ENCODE results near the gene OVAAL. TPM values are rescaled to one million over a fixed set of nuclear protein-coding genes. Genes with fewer than 3 reads are reported as not detected.

The OVAAL gene
- total RNA-seq = not detected
- long read RNA-seq, donor 1 = 0 reads
- long read RNA-seq, donor 2 = 0 reads

DNA sequence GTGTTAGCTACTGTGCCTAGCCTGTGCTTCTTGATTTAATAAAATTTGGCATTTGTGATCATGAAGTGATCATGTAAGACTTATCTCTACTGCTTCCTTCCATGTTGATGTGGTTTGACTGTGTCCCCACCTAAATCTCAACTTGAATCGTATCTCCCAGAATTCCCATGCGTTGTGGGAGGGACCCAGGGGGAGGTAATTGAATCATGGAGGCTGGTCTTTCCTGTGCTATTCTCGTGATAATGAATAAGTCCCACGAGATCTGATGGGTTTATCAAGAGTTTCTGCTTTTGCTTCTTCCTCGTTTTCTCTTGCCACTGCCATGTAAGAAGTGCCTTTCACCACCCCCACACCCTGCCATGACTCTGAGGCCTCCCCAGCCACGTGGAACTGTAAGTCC lies at the start of gene OVAAL:
TSS of gene OVAAL (plus strand) at position 301 of the 400 bp plus-strand sequence.
- intact Hi-C loops (cut with DNase I) = loop anchor here in 1 of 2 donors (10.0 kb wide), 1 partner anchor 46 kb away; no protein-coding TSS in a partner anchor
- DNase-seq (ENCODE audit: low spot score) = no peak

DNA sequence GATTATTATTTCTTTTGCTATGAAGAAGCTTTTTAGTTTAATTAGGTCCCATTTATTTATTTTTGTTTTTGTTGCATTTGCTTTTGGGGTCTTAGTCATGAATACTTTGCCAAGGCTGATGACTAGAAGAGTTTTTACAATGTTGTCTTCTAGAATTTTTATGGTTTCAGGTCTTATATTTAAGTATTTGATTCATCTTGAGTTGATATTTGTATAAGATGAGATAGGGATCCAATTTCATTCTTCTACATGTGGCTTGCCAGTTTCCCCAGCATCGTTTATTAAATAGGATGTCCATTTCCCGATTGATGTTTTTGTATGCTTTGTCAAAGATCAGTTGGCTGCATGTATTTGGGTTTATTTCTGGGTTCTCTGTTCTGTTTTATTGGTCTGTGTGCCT lies 47.9 kb upstream of the OVAAL start:
- DNase-seq (ENCODE audit: low spot score) = no peak
- intact Hi-C loops (cut with DNase I) = loop anchor here in 1 of 2 donors (10.0 kb wide), 1 partner anchor 654 kb away; no protein-coding TSS in a partner anchor

DNA sequence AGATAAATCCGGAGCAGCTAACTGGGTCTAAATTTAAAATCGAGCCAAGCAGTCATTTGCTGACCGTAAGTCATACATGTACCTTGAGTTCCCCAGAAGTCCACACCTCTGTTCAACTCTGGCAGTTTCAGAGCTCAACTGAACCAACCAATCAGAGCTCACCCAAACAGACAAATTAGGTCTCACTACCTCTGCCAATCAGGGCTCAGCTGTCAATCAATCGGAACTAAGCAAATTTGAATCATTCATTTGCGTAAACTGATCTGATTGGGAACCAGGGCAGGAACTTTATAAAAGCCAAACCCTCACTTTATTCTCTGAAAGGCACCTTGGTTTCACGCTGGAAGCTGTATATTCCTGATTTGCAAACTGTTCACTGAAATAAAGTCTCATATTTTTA lies 45.2 kb upstream of the OVAAL start:
- intact Hi-C loops (cut with DNase I) = loop anchor here in 1 of 2 donors (10.0 kb wide), 1 partner anchor 651 kb away; no protein-coding TSS in a partner anchor
- no peak for DNase-seq (ENCODE audit: low spot score)

DNA sequence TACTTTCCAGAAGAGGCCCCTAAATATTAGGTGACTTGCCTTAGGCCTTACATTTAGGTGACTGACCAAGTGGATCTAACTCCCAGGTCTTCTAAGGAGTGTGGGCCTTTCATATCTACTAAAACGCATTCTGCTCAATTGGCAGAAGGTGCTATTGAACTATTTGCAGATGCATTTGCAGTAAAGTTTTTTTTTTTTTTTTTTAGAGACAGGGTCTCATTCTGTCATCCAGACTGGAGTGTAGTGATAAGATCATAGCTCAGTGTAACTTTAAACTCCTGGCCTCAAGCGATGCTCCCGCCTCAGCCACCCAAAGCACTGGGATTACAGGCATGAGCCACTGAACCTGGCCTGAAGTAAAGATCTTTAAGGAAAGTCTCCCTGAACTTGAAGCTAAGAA lies 43.4 kb upstream of the OVAAL start:
- intact Hi-C loops (cut with DNase I) = loop anchor here (5.0 to 10.0 kb wide), 2 partner anchors 347 to 649 kb away; no protein-coding TSS in a partner anchor
- DNase-seq (ENCODE audit: low spot score) = no peak

DNA sequence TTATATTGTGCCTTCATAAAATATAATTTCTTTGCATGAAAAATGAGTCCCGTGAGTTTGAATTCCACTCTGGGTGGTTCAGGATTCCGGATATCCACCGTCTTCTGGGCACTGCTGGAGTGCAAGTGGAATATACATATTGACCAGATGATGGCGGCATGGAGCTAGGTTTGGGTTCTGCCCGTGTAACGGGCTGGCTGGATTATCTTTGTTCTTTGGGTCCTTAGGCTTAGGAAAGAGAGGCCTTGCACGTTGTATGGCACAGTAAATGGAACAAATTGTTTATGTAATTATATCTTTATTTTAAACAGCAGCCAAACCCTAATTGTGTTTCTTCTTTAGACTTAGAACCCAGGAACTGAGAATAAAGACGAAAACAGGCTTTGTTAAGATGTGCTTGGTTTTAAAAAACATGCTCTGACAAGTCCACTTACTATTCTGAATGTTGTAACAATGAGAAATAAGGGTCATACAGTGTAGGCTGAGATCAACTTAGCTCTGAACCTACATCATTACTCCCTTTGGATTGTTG lies 42.8 kb upstream of the OVAAL start:
- no peak for DNase-seq (ENCODE audit: low spot score)
- intact Hi-C loops (cut with DNase I) = loop anchor here (5.0 to 10.0 kb wide), 2 partner anchors 346 to 649 kb away; no protein-coding TSS in a partner anchor

DNA sequence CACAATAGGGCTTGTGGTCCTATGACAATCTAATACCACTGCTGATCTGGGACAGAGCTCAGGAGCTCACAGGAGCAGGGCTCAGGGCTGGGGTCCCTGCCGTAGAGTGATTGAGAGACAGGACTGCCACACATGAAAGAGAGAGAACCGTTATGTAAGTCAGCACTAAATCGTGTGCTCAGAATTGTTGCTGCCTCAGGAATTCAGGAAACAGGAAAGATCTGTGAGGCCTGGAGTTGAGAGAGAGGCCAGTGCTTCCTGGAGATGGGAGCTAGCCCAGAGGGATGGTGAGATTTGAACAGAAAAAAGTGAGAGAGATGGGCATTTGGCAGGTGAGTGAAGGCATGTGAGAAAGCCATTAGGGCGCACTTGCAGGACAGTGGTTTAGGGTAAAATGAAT lies 38.9 kb upstream of the OVAAL start:
- intact Hi-C loops (cut with DNase I) = loop anchor here (5.0 to 10.0 kb wide), 3 partner anchors 342 to 645 kb away; no protein-coding TSS in a partner anchor
- no peak for DNase-seq (ENCODE audit: low spot score)

DNA sequence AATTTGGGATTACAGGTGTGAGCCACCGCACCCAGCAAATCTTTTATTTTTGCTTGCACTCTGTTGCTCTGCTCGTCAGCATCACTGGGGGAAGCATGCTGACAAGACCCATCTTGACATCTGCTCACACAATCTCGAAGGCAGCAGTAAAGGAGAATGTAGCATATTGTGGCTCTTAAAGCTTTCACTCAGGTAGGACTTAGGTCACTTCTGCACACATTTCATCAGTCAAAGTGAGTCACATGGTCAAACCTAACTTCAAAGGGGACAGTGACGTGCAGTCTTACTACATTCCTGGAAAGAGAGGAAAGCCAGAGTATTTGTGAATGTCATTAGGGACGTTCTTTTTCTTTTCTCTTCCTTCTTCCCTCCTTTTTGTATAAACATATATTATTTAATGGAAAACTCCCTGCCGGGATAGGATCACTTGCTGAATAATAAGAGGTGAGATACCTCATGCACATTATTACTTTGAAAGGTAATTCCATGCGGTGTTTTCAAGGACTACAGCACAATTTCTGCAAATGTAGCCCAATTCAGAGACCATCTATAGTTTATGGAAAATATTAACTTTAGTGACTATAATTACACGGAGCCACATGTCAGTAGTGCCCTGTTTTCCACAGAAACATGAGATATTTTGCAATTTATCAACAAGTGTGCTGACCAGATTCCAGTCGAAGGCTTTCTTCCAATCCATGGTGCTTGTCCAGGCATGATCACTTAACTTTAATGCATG lies 37.1 kb upstream of the OVAAL start:
- intact Hi-C loops (cut with DNase I) = loop anchor here in 1 of 2 donors (10.0 kb wide), 1 partner anchor 633 kb away; no protein-coding TSS in a partner anchor
- no peak for DNase-seq (ENCODE audit: low spot score)

DNA sequence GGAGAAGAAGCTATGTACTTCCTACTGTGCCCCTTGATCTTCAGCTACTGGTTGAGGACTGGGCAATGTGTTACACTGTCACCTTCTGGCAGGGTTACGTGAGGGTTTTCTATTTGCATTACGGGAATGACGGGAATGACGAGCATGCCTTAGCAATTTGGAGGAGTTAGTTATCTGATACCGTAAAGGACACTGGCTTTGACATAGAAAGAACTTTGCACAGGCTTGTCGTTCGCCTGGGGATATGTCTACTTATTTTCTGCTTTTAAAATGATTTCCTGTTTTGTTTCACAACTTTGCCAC lies 36.6 kb upstream of the OVAAL start:
- DNase-seq (ENCODE audit: low spot score) = no peak
- intact Hi-C loops (cut with DNase I) = loop anchor here in 1 of 2 donors (10.0 kb wide), 1 partner anchor 633 kb away; no protein-coding TSS in a partner anchor

DNA sequence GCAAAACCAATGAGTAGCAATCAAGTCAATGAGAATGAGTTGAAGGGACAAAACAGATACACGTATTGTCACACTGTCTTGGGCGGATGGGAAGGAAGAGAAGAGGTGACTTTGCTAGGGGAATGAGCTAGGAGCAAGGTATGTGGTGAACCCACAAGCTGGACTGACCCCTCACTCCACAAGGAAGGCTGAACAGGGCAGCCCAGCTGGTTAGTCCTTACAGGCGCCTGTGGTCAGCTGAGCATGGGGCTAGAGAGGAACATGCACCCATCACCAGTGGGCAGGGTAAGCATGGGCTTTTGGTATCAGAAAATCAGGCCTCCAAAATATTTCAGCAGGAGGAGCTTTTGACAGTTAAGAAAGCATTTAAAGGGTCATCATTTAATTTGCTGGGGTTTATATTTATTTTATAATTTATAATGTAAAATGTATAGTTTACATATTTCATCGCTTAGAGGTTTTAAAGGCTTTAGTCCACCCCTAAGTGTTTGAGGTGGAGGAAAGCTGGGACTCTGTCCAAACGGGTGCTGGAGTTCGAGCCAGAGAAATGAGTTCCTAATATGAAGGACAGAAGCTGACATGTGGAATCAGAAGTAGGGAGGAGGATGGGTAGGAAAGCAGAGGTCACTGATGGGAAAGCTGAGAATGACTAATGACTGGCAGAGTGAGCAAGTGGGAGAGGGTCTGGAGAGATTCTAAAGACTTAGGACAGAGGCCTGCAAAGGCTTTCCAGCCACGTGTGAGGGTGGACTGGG lies 34.4 kb upstream of the OVAAL start:
- DNase-seq (ENCODE audit: low spot score) = no peak
- intact Hi-C loops (cut with DNase I) = loop anchor here in 1 of 2 donors (10.0 kb wide), 1 partner anchor 630 kb away; no protein-coding TSS in a partner anchor

DNA sequence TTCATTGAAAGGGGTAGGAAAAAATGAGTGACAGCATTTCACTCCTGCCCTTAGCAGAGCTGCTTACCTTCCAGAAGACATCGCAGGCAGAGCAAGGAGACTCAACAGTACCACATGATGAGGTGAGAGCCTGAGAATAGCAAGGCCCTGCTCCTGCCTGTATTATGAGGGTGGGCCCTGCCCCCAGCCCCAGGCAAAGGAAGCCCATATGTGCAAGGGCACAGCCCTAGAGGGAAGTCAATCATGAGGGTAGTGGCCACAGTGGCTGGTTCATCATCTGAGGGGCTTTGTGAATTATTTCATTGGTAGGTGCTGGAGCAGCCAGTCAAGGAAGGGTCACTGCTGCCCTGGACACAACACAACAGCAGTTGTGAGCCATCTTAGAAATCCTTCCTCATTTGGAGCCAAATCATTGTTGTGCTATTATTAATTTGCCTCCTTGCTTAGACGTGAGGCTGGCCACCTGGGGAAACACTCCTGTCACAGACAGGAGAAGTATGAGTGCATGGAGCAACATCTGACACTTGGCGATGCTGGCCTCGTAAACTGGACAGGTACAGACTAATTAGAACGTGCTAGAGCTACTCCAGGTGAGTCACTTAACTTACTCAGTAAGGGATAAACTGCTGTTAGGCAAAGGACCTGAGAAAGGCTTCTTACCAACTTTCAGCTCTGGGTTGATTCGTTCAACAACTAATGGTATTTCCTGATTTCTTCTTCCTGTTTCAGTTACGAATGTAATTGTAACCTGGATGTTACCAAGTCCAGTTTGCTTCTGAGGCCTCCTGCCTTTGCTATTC lies 33.6 kb upstream of the OVAAL start:
- DNase-seq (ENCODE audit: low spot score) = no peak
- intact Hi-C loops (cut with DNase I) = loop anchor here in 1 of 2 donors (10.0 kb wide), 1 partner anchor 630 kb away; no protein-coding TSS in a partner anchor

DNA sequence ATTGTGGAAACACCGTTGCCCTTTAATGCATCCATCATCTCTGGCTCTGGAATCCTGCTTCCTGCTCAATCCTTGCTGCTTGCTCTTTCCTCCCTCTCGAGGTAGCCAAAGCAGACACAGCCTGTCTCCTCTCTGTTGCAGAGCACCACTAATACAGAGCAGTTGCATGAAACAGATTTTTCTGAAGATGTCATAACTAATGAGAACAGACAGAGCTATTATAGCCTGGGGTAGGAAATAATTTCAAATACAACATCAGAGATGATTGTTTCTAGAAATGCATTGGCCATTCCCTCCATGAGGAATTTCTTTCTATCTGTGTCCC lies 33.1 kb upstream of the OVAAL start:
- intact Hi-C loops (cut with DNase I) = loop anchor here in 1 of 2 donors (10.0 kb wide), 1 partner anchor 629 kb away; no protein-coding TSS in a partner anchor
- DNase-seq (ENCODE audit: low spot score) = no peak

DNA sequence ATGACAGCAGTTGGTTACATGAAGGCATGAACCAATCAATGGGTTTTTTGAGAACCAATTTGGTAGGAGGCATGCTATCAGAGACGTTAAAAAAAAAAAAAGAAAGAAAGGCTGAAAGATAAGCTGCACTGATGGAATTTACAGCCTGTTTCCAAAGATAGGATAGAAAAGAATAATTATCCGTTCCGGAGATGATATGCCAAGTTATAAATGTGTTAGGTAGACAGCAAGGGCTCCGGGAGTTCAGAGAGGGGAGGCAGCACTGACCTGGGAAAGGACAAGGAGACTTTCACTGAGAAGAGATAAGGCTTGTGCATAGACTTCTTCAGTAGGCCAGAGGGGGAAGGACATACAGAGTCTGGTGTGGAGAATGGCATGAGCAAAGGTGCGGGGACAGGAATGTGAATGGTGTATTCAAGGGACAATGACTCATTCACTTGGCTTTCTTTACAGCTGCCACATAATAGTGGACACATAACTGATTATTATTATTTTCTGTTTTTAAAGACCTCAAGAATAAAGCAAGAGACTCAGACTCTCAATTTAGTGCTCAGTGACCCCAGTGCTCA lies 31.6 kb upstream of the OVAAL start:
- intact Hi-C loops (cut with DNase I) = loop anchor here in 1 of 2 donors (10.0 kb wide), 1 partner anchor 628 kb away; no protein-coding TSS in a partner anchor

DNA sequence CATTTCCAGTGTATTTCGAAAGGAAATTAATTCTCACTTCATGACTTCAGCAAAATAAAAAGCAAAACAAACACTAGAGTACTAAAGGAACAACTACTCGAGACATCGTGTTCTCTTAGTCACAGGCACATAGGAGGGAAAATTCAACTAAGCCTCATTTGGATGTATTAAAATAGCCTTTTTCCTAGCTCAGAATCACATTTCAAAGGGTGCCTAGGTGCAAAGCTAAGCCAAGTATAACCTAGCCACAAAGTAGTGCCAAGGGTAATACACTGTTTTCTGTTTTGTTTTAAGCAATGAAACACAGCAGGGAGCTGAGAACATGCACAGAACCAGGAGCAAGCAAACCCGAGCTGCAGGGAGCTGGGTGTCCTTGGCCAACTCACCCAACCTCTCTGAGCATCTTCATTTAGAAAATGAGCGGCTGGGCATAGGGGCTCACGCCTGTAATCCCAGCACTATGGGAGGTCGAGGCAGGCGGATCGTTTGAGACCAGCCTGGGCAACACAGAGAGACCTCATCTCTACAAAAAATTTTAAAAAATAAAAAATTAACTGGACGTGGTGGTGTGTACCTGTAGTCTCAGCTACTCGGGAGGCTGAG lies 29.8 kb upstream of the OVAAL start:
- intact Hi-C loops (cut with DNase I) = loop anchor here in 1 of 2 donors (10.0 kb wide), 1 partner anchor 626 kb away; no protein-coding TSS in a partner anchor
- DNase-seq (ENCODE audit: low spot score) = no peak

More for the DNA sequence above, 31.6 kb upstream of the OVAAL start:
- DNase-seq (ENCODE audit: low spot score) = no peak

DNA sequence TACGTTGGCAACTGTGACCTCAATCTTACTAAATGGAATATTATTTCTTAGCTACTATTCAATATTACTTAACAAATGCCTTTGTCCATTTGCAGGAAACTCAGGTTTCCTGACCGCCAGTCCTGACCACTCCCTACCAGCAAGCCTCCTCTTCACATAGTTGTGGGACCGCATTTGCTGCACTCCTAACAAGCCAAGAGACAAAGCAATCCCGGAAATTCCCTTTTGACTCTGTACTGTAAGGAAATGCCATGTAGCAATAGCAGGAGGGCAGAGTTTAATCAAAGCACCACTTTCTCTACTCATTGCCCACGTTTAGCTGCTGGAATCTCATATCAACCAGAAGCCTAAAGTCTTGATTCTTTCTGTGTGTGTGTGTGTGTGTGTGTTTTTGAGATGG lies 28.3 kb upstream of the OVAAL start:
- intact Hi-C loops (cut with DNase I) = loop anchor here (5.0 to 10.0 kb wide), 3 partner anchors 94 to 332 kb away; partner anchors contain the start of gene XPR1 (in 1 of the 2)
- DNase-seq (ENCODE audit: low spot score) = no peak

DNA sequence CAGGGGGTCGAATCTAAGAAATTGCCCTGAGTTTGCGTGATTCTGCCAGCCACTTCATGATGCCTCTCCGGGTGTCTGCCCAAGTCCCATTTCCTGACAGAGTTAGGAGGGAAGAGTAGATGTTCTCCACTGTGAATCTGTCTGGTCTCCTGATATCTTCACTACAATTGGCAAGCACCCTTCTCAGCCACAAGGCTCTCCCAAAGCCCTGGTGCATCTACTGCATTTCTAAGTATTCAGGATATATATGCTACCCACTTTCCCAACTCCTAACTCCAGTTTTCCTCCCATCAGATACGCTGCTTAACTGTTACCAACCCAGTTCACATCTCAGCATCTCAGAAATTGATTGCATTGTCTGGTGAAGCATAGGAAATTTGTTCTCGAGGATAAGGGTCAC lies 25.9 kb upstream of the OVAAL start:
- intact Hi-C loops (cut with DNase I) = loop anchor here (5.0 to 10.0 kb wide), 3 partner anchors 92 to 329 kb away; partner anchors contain the start of gene XPR1 (in 1 of the 2)
- DNase-seq (ENCODE audit: low spot score) = no peak

DNA sequence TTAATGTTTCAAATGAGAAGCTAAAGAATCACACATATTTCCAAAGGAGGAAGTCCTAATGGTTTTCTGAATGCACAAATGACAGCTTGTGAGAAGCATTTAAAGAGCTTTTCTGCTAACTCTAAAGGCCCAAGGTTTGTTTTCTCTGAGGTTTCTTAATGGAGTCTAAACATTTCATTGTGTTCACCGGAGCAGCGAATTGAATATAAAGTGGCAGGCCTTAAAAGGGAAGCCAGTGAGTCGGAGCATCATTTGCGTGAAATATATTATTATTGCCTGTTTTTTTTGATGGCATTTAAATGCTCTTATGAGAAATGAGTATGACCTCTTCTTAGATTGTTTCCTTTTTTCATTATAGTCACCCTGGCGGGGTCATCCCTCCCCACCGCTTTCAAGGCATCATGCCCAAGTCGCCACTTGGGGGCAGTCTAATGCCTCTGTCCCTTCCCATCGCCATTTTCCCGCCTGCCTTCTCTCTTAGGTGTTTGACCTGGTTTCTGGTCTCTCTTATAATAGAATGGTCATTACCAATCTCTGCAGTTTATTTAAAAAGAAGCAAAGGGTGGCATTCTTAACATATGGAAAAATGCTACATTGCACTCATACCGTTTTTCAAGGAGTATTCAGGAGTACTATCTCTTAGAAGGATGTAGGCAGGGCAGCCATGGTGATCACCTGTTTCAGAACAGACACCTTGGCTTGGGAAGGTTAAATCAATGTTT lies 25.3 kb upstream of the OVAAL start:
- DNase-seq (ENCODE audit: low spot score) = peak; percentile 86
- intact Hi-C loops (cut with DNase I) = loop anchor here (5.0 to 10.0 kb wide), 3 partner anchors 91 to 329 kb away; partner anchors contain the start of gene XPR1 (in 1 of the 2)

DNA sequence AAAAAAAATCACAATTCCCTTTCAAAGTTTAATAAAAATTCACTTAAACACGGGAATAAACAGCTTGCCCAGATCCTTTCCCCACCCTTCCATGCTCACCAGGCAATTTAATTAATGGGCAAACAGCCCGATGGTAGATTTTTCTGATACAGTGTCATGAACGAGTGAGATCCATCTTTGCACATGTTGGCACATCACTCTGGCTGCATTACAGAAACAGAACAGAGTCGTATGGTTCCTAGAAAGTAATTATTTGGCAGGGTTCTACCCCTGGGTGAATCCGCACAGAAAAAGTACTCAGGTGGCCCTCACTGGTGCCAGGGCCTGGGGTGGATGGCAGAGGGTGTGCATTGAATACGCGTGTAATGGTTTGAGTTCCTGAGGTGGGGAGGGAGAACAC lies 24.6 kb upstream of the OVAAL start:
- DNase-seq (ENCODE audit: low spot score) = no peak
- intact Hi-C loops (cut with DNase I) = loop anchor here (5.0 to 10.0 kb wide), 3 partner anchors 91 to 328 kb away; partner anchors contain the start of gene XPR1 (in 1 of the 2)
